HG02642 (cell line): Measurements from ENCODE around the gene CASZ1.

Experiments used
- ATAC-seq: cut with Tn5 transposase; IDR thresholded peaks from one replicate; pipeline ENCODE4 v1.9.1; 2021; ENCODE audit warnings: mild to moderate bottlenecking; ENCODE audit not compliant: unreplicated experiment, poor library complexity

Gene CASZ1

DNA sequence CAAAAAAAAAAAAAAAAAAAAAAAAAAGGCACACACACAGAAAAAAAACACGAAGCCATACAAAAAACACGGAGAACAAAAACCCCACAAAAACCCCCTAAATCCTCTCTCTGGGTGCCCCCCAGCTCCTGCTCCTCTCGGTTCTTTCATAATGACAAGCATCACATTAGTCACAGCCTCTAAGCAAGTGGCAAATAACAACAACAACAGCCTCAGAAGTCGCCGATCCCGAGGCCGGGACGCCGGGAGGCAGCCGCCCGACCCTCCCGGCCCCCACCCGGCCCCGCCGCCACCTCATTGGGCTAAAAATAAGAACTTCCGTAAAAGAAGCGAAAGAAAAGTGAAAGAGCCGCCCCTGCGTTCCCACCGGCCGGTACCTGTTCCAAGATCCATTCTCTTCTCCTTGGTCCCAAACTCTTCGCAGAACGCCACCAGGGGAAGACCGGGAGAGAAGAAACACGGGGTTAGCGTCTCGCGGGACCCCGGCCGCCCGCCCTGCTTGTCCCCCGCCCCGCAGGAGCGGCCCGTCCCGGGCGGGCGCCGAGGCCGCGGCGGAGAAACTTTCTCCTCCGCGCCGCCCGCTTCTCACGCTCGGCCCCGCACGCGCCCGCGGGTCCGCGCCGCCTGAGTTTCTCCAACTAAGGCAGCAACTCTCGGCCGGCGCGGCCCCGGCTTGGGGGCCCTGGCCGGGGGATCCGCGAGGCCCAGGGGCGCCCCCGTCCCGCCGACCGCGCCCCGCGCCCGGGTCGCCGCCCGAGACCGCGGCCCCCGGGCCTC lies 102.8 kb downstream of the CASZ1 start:
- no peak for ATAC-seq

DNA sequence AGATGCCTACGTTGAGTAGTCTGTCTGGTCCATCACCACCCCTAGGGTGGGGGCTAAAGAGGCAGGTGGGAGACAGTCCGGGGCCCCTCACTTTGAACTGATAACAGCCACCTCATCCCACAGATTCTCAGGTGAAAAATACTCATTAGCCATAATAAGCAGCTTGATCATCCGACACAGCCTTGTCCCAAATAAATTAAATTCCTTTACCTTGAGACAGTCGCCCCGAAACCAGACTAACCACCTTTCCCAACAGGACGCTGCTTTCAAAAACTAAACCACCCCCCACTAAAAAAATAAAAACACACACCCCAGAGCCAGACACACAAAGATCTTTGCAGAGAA lies 103.3 kb downstream of the CASZ1 start:
- no peak for ATAC-seq

DNA sequence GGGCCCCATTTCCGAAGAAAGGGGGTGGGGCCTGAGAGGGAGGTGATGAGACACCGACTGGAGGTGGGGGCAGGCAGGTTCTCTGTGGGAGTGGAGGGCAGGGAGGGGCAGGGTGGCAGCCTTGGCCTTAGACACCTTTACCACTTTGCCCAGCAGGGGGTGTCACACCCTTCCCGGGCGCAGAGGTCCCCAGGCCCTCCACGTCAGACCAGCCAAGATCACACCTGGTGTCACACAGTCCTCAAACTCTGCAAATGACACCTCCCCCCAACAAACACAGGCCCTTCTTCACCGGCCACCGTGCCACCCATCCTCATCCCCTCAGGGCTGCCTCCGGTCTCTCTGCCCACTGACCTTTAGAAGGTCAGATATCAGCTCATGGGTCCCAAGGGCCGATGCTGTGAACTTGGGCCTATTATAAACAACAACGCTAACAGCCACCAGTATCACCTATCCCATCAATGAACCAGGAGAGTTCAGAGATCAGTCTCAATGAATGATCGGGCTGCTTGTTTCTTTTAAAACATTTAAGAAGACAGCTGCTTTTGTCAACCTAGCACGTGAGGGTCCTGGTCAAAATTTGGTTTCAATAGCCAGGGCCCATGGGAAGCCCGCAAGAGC lies 103.9 kb downstream of the CASZ1 start:
- no peak for ATAC-seq

DNA sequence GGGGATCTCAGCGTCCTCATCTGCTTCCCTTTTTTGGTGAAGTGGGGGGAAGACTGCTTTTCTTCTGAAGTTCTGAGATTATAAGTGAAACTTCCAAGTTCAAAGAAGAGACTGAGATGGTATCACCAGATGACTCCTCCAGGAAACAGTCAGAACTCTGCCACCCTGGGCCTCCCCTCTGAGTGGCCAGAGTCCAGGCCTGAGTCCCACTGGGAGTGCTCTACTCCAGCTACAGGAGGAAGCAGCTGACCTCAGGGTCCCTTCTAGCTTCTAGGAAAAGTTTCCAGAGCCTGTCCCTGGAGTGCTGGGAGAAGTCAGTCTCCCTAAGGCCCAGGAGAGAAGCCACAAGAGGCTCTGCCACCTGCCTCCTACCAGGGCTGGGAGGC lies 104.7 kb downstream of the CASZ1 start:
- no peak for ATAC-seq

DNA sequence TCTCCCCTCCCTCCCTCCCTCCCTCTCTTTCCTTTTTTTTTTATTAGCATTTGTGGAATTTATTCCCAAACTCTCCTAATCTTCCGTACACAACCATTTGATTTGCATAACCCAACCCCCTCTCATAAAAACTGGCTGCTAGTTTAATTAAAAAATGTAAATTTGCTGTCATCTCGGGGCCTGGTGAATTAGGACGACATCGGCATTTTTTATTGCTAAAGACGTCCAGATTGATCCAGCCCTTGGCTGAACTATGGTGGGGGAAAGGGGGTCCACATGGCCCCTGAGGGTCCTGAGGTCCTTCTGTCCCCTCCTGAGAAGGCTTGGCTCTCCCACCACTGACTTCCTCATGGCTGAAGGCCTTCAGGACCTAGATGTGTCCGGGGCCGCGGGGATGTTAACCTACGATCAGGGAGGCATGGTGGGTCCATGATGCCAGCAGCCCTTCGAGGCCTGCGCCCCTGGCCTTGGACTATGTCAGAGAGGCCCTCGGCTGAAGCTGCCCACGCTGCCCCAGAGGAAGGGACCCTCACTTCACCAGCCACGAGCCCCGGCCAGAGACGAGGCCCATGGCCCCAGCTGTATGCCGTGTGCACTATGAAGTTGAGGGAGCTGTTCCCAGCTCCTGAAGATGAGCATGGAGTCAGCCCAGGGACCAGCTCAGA lies 105.2 kb downstream of the CASZ1 start:
- no peak for ATAC-seq

DNA sequence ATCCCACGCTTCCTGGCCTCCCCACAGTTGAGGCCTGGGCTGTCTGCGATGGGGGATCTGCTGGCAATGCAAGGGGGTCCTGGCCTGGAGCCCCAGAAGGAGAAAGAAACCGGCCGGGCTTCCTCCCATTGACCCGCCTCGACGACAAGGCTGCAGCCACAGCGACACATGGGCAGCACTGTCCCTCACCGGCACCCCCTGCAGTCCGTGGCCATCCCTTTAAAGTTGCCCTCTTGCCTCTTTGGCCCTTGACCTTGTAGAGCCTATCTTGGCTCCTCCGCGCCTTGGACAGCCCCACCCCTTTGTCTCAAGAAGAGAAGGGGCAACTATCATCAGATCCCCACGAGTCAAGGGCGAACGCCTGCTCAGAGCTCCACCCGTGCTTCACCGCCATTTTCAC lies 106.0 kb downstream of the CASZ1 start:
- ATAC-seq, result no peak

DNA sequence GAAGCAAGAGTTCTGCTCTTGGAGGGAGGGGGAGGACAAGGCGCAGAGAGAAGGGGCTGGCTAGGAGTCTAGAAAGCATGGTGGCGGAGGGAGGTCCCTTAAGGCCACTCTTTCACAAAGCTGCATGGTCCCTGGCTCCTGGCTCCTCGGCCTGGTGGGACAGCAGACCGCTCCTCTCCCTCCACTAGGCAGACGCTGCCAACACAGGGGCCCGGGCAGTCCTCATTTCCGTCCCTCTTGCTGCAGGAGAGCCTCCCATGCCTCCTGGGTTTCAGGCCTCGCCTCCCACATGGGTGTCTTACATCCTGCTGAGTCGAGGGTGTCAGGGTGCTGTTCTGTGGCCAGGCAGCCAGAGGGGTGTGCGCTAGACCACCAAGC lies 108.0 kb downstream of the CASZ1 start:
- no peak for ATAC-seq

DNA sequence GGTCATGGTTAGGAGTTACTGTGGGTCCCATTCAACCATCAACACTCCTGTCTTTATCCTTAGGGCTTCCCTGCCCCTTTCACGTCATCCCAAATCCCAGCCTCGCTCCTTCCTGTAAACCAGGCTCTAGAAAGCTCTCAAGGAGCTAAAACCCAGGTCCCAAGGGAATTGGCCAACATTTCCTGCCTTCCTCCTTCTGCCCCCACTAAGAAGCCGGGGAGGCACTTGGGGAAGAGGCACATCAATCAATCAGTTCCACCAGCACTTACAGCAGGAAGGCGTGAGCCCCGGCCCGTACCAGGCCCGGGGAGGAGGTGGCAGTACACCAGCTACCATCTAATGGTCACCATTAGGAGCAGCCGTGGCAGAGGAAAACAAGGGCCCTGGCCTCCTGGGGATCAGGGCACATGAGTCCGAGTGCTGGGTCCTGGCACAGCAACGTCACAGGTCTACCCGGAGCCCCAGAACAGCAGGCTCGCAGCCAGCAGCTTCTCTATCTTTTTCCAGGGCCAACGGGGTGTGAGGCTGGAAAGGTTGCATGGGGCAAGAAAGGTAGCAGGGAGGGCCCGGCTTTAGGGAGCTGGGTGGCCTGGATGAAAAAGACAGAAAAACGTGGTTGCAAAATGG lies 108.6 kb downstream of the CASZ1 start:
- no peak for ATAC-seq

DNA sequence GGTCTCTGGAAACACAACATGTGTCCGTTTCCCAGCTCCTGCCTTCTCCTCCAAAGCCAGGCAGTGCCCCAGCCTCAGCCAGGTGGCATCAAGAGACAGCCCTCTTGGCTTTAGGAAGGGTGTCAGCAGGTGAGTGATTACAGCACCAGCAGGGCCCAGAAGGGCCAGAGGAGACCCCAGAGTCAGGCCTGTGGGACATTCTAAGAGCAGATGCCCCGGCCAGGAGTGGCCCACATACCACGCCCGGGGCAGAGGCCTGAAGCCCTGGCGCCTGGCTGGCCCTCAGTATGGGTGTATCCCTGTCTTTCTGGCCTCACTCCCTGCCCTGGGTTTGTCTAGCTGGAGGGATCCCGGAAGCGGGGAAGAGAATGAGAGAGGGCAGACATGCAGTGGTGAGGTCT lies 109.2 kb downstream of the CASZ1 start:
- no peak for ATAC-seq

DNA sequence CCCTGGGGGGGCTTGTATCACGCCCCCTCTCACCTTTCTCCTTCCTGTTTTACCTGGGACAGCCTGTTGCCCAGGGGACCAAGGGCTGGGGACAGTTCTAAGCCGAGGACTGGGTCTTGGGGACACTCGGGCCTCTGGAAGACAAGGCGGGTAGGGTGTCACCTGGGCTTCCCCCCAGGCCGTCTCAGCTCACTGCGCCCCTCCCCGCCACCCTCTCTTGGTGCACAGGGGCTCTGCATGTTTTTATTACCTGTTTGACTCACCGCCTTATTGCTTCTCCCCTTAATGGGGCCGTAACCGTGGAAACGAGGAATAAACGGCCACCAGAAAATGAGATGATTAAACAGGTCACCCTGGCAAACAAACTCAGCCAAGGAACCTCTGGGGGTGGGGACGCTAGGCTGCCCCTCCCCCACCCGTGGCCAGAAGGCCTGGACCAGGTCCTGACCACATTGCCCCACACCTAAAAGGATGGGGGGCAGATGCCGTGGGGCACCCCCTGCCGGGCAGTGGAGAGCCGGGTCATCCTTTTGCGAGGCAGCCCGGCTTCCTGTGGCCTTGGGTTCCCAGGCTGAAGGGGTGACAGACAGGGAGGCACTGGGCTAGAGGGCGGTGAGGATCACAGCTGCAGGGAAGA lies 109.9 kb downstream of the CASZ1 start:
- ATAC-seq, result no peak

DNA sequence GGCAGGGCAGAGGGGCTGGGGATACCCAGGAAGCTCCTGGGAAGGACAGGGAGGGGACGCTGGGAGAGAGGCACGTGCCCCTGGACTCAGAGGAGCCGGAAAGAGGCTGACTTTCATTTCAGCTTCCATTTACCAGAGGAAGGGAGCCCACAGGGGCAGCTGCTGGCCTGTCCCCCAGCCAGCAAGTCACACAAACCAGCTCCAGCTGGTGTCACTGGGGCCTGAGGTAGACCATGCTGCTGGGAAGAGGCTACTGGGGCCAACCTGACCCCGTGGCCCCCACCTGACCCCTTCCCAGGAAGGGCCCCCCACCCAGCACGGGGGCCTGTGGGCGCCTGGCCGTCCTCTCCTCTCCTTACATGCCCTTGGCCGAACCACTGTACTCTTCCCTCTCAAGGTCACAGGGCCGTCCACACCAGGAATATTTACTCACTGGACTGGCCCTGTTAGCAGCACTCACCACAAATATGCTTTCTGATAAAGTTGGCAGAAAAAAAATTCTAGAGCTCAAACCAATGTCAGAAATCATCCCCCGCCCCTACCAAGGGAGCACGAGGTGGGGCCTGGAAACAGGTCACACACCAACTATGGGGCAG lies 110.5 kb downstream of the CASZ1 start:
- no peak for ATAC-seq

DNA sequence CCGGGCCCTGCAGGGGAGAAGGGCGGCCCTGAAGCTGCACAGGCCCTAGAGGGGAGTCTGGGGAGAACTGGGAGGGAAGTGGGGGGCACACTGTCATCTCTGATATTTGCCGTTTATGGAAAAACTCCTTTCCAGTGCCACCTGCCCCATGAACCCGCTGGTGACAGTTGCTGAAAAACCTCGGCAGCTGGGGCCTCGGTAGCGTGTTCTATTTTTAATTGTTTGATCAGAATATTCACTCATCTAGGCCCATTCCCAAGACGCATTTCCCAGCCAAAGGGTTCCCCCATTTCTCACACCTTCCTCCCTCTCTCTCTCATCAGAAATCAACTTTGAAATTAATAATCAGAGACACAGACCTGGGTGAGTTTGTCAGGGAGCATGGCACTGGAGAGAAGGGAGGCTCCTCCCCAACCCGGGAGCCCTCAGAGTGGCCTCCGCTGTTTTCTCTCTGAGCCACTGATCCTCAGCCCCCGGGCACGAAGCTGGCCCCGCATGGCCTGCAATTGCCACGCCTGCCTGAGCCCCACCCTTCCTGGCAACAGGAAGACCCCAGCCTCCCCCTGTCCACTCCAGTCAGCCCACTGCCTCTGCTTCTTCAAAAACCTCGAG lies 111.1 kb downstream of the CASZ1 start:
- ATAC-seq, result no peak

DNA sequence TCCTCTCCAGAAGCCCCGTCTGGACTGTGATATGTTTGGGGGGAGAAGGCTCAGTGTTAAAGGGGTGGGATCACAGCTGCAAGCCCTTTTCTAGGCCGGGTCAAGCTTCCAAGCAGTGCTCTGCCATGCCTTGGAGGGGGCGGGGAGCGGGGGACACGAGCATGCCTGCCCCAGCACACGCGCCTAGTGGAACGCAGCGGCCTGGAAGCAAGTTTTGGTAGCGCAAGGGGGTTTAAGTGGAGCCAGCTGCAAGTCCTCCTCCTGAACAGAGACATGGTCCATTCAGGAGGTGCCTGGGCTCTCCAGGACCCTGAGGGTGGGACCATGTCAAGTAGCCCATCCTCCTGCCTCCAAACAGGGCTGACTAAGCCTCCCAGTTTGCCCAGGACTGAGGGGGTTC lies 112.2 kb downstream of the CASZ1 start:
- no peak for ATAC-seq

DNA sequence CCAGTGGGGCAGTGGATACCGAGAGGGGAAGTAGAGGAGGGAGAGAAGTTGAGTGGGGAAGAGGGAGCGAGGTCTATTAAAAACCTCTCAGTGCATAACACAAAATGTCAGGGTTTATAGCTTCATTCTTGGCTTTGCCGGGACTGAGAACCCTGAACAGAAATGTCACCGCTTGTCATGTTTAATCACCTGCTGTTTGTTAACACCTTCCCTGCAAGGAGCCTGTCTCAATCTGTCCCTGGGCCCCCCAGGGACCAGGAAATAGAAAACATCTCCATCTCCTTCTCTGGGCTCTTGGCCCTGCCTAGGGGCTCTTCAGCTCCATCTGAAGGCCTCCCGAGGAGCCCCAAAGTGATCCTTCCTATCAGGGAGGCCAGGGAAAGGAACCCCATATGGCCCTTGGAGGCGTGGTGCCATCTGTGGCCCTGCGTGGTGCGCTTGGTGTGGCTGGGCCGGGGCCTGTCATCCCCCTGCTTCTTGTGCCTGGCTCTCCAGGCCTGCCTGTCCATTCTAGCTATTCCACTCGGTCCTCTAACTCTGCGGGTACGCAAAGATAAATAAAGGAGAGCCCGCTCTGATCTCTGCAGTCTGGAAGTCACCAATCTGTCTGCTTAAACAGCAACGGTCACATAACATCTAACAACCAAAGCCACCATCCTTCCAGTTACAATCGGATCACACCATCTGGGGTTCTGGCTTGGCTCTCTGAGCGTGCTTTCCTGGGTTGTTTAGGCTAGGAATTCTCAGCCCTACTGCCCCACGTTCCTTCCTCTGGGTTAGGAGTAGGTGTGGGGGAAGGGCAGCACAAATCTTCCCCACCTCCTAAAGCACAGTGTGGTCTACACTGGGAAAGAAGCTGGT lies 113.8 kb downstream of the CASZ1 start:
- no peak for ATAC-seq

DNA sequence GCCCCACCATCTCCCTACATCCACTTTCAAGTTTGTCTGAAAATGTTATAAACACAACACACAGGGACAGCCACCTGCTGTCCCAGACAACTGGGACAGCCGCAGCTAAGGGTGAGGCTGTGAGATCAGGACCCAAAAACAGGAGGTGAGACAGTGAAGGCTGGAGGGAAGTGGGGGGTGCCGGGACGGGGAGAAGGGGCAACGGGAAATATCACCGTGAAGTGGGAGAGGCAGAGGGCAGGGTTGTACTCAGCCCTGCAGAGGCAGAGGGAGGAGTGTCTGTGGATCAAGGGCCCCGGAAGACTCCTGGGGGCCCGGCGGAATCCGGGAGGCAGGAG lies 114.4 kb downstream of the CASZ1 start:
- no peak for ATAC-seq

DNA sequence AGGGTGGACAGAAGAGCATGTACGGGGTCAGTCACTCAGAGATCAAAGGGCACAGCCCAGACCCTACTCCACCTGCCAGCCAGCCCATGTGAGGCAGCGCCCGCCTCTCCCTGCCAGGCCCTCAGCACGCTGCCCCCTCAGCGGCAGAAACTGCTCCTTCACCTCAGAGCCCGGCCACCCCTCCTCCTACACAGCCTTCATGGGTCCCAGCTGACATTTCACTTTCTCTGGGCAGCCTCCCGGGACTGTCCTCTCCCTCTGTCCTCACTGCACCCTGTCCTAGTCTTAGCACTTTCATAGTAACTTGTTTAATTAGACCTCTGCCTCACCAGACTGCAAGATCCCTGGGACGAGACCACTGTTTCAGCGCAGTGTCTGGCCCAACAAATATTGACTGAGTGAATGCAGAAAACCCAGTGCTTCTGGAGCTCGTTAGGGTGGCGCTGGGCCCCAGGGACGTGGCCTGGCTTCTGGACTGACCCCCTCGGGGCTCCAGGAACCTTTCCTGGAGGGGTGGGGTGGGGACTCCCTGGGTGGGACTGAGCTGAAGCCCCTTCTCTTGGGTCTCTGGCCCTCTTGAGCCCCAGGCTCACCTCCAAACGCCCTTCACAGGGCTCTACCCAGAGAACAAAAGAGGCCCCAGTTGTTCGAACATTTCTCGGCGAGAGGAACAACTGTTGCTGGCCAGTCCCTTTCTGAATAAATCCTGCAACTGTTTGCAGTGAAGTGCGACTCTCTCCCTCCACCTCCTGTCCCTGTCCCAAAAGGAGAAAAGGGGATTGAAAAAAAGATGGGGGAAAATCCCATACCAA lies 114.9 kb downstream of the CASZ1 start:
- no peak for ATAC-seq

DNA sequence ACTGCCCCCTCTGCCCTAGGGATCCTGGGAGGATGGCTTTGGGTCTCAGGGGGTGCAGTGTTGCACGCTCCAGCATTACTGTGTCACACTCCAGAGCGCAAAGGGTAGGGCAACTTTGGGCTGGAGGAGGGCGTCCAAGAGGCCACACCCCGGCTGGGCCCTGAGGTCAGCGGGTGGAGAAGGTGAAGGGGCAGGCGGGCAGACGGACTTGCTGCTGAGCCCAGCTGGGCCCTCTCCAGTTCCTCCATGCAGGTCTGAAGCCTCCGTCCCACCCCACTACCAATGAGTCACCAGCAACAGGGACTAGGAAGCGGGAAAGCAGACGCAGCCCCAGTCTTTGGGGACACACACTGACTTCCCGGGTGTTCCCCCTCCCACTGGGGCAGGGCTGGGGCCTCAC lies 116.0 kb downstream of the CASZ1 start:
- ATAC-seq, result no peak

DNA sequence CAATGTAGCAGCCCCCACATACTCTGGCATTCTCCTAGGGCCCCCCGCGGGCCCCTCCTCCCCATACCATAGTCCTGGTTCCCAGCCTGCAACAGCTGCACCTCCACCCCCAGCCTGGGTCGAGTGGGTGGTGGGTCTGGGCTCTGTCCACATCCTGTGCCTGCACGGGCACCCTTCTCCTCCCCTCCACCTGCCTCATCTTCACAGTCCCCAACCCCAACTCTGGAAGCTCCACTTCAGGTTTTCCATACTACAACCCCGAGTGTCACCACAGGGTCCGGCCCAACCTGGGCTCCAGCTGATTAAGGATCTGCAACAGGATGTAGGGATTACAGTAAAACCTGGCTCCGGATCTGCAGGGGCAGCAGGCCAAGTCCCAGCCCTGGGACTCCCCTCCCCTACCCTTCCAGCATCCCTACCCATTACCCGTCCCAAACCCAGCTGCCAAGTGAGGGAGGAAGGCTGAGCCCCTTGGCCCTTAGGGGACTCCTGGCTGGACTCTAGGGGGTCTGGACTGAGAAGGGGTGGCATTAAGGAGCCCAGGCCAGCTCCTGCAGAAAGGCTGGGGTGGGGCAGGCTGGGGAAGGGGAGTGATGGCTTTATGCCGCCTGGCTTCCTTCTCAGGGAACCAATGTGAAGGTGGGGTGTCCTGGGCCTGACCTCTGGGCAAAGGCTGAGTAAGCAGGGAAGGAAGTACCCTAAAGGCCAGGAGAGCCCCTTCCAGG lies 116.8 kb downstream of the CASZ1 start:
- ATAC-seq, result no peak
